HL-60 (cell line): ENCODE measurements around the gene ACSL6.

Experiments used
- DNase-seq, 2 experiments: peaks; one replicate each; pipeline ENCODE4 v3.0.0-alpha.2; 2010 to 2020; ENCODE audit warnings: low read depth in 1 of 2, low spot score in 1 of 2
- H3K27ac ChIP-seq: fragments of 250-450 bp; sonication (Bioruptor Pico); replicated peaks from 2 replicates; pipeline ENCODE4 v1.5.1; 2020; ENCODE audit warnings: mild to moderate bottlenecking, moderate library complexity
- H3K27me3 ChIP-seq: fragments of 250-450 bp; sonication (Bioruptor Pico); 2 replicates; pipeline ENCODE4 v1.5.1; 2021; ENCODE audit warnings: mild to moderate bottlenecking, moderate library complexity; ENCODE audit not compliant: insufficient read depth, poor library complexity, severe bottlenecking
- H3K4me3 ChIP-seq: replicated peaks from 2 replicates; pipeline ENCODE4 v1.5.1; 2011; ENCODE audit warnings: mild to moderate bottlenecking, control low read depth, low read length; ENCODE audit not compliant: insufficient read depth
- GABPA ChIP-seq: IDR thresholded peaks from 2 replicates; pipeline ENCODE4 v1.6.1; 2012; ENCODE audit warnings: low read depth
- POLR2AphosphoS5 ChIP-seq: IDR thresholded peaks from 2 replicates; pipeline ENCODE4 v1.6.1; 2012; ENCODE audit warnings: low read depth
- REST ChIP-seq: IDR thresholded peaks from 2 replicates; pipeline ENCODE4 v1.6.1; 2012; ENCODE audit warnings: low read depth; ENCODE audit not compliant: insufficient replicate concordance
- SPI1 ChIP-seq: IDR thresholded peaks from 2 replicates; pipeline ENCODE4 v1.6.1; 2012; ENCODE audit warnings: low read depth, mild to moderate bottlenecking, borderline replicate concordance
- TF ChIP-seq, protein P1 (sequence below): IDR thresholded peaks from one replicate; pipeline ENCODE4 v1.5.1; 2011; ENCODE audit warnings: low read length, control low read depth, inconsistent platforms; ENCODE audit not compliant: insufficient read depth

The ACSL6 gene

DNA sequence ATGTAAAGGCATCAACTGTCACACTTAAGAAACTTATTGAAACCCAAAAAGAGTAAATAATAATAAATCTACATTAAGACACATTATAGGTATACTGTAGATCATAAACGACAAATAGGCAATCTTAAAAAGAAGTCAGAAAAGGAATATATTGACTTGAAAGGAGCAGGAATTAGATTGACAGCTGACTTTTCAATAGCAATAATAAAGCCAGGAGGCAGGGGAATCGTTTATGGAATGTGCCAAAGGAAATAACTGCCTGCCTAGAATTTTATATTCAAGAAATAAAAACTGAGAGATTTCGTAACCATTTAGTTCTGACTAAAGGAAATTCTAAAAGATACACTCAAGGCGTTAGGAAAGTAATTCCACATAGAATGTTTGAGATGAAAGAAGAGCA is 21.7 kb upstream of the ACSL6 start:
- no peak for DNase-seq
- no peak overlapping the region for H3K4me3 ChIP-seq
- TF ChIP-seq POLR2AphosphoS5 = no peak
- TF ChIP-seq GABPA = no peak
- TF ChIP-seq, protein P1, sequence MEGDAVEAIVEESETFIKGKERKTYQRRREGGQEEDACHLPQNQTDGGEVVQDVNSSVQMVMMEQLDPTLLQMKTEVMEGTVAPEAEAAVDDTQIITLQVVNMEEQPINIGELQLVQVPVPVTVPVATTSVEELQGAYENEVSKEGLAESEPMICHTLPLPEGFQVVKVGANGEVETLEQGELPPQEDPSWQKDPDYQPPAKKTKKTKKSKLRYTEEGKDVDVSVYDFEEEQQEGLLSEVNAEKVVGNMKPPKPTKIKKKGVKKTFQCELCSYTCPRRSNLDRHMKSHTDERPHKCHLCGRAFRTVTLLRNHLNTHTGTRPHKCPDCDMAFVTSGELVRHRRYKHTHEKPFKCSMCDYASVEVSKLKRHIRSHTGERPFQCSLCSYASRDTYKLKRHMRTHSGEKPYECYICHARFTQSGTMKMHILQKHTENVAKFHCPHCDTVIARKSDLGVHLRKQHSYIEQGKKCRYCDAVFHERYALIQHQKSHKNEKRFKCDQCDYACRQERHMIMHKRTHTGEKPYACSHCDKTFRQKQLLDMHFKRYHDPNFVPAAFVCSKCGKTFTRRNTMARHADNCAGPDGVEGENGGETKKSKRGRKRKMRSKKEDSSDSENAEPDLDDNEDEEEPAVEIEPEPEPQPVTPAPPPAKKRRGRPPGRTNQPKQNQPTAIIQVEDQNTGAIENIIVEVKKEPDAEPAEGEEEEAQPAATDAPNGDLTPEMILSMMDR = no peak
- TF ChIP-seq SPI1 = no peak
- no peak for TF ChIP-seq REST
- no peaks in the 10 kb centered on the region for H3K27me3 ChIP-seq
- no peak overlapping the region for H3K27ac ChIP-seq

- Histone ChIP-seq H3K27me3 (no peaks in the 10 kb centered on the region), H3K4me3 (no peak overlapping the region), H3K27ac (no peak overlapping the region)
- TF ChIP-seq, protein P1 = no peak
- TF ChIP-seq POLR2AphosphoS5 = no peak
- no peak for TF ChIP-seq GABPA
- no peak for TF ChIP-seq SPI1
- TF ChIP-seq REST = no peak
- no peak for DNase-seq
Observed at GRCh38 chr5:132032196-132032595, 20.7 kb upstream of the ACSL6 start.

- H3K4me3 ChIP-seq = no peak overlapping the region
- no peaks in the 10 kb centered on the region for H3K27me3 ChIP-seq
- TF ChIP-seq GABPA (no peak), POLR2AphosphoS5 (no peak), REST (no peak), SPI1 (no peak)
- TF ChIP-seq, protein P1 = no peak
- H3K27ac ChIP-seq = no peak overlapping the region
- DNase-seq = no peak
Observed at GRCh38 chr5:132030610-132031009, 19.2 kb upstream of the ACSL6 start.
